ENCODE measurements around the gene PWWP2A. TPM values are rescaled to one million over a fixed set of nuclear protein-coding genes. Genes with fewer than 3 reads are reported as not detected.

The PWWP2A gene
- polyA plus RNA-seq, 1 of the 3 experiments (the other 2 are of a cell fraction): 5.7 TPM

DNA sequence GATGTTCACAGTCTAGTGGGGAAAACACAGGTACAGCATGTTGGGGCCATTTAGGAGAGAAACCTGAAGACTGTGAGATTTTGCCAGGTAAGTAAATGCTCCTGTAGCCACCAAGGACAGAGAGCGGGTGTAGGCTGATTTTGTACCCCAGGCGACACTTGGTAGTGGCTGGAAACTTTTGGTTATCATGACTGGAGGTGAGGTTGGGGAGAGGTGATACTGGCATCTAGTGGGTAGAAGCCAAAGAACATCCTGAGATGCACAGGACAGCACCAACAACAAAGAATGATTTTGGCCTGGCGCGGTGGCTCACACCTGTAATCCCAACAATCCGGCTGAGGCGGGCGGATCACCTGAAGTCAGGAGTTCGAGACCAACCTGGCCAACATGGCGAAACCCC lies 38.8 kb upstream of the PWWP2A start:
- H3K4me2 ChIP-seq: no peak overlapping the region
- H4K20me1 ChIP-seq (ENCODE audit: insufficient read depth): no peaks in the 10 kb centered on the region
- H3K27me3 ChIP-seq (ENCODE audit: insufficient read depth): no peaks in the 10 kb centered on the region
- no peak overlapping the region for H3K9ac ChIP-seq
- ChIA-PET POLR2A (no interaction called here), CTCF (no interaction called here)
- WGBS (ENCODE audit: low lambda C conversion rate): 97% methylated on average over 9 of the region's 9 CpGs
- H3K9me3 ChIP-seq: no peaks in the 10 kb centered on the region
- no peaks in the 10 kb centered on the region for H3K36me3 ChIP-seq (replicated peaks in 1 of 2; ENCODE audit: control insufficient read depth in 1 of 2, insufficient read depth in 2 of 2, low read length in 1 of 2)
- no peak overlapping the region for H3K27ac ChIP-seq (ENCODE audit: low read depth in 2 of 2, low read length in 1 of 2)
- H3K79me2 ChIP-seq (ENCODE audit: insufficient read depth): no peaks in the 10 kb centered on the region
- no peak for DNase-seq
- H3K4me3 ChIP-seq (ENCODE audit: low read depth in 2 of 2, low read length in 1 of 2): no peak overlapping the region
- H3K9me2 ChIP-seq: no peaks in the 10 kb centered on the region
- no peaks in the 10 kb centered on the region for H3K4me1 ChIP-seq (ENCODE audit: control insufficient read depth in 1 of 2, insufficient read depth in 2 of 2, low read depth in 1 of 2, low read length in 1 of 2)
- H3F3A ChIP-seq (replicated peaks; ENCODE audit: insufficient read depth): no peaks in the 10 kb centered on the region
- no peak overlapping the region for H2AFZ ChIP-seq (ENCODE audit: low read depth)
- no peak for TF ChIP-seq FOXM1 (IDR thresholded peaks at IDR 0.05; ENCODE audit: low read depth)
- peak; percentile 20 for TF ChIP-seq RAD21 (IDR thresholded peaks at IDR 0.05; ENCODE audit: low read length)

DNA sequence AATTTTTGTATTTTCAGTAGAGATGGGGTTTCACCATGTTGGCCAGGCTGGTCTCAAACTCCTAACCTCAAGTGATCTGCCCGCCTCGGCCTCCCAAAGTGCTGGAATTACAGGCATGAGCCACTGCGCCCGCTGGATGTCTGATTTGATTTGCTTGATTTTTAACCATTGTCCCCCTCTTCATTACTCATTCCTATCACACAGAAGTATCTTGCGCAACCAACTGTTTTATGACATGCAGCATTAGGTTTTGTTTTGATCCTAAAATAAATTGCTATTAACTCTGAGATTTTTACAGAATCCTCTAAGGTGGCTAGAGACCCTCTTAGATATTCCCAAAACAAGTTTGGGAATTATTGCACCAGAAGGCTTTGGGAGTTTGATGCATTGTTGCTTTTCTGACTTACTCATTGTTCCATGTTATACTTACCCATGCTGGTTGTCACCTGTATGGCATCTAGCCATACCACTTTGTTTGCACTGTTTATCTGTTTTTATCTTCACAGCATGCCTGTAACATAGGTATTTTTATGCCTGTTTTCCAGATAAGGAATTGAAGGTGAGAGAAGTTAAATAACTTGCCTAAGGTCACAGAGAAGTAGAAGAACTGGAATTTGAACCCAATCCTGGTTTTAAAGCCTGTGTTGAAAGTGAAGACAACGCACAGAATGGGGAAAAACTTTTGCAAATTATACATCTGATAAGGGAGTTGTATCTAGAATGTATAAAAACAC lies 35.9 kb upstream of the PWWP2A start:
- H3K4me3 ChIP-seq (ENCODE audit: low read depth in 2 of 2, low read length in 1 of 2): no peak overlapping the region
- 85% methylated on average over 6 of the region's 6 CpGs for WGBS (ENCODE audit: low lambda C conversion rate)
- no peak overlapping the region for H3K9ac ChIP-seq
- H3K9me3 ChIP-seq: no peaks in the 10 kb centered on the region
- no peak overlapping the region for H3K27ac ChIP-seq (ENCODE audit: low read depth in 2 of 2, low read length in 1 of 2)
- H3K4me2 ChIP-seq: no peak overlapping the region
- H3K27me3 ChIP-seq (ENCODE audit: insufficient read depth): no peaks in the 10 kb centered on the region
- no peaks in the 10 kb centered on the region for H3K4me1 ChIP-seq (ENCODE audit: control insufficient read depth in 1 of 2, insufficient read depth in 2 of 2, low read depth in 1 of 2, low read length in 1 of 2)
- TF ChIP-seq RCOR1 (IDR thresholded peaks at IDR 0.05; ENCODE audit: low read length) (no peak), SIN3A (IDR thresholded peaks at IDR 0.05; ENCODE audit: borderline replicate concordance, low read depth, low read length) (no peak), USF2 (IDR thresholded peaks at IDR 0.05; ENCODE audit: borderline replicate concordance, low read depth, low read length) (no peak), CHD2 (IDR thresholded peaks at IDR 0.05; ENCODE audit: low read length, partially characterized antibody) (no peak), MXI1 (IDR thresholded peaks at IDR 0.05; ENCODE audit: low read depth, low read length) (no peak), MEF2A (IDR thresholded peaks at IDR 0.05; ENCODE audit: borderline replicate concordance, low read depth) (no peak), PBX3 (IDR thresholded peaks at IDR 0.05) (no peak), RAD21 (IDR thresholded peaks at IDR 0.05; ENCODE audit: low read length) (no peak), JUND (IDR thresholded peaks at IDR 0.05) (no peak), FOXM1 (IDR thresholded peaks at IDR 0.05; ENCODE audit: low read depth) (no peak), NFIC (IDR thresholded peaks at IDR 0.05; ENCODE audit: borderline replicate concordance) (no peak), IRF3 (IDR thresholded peaks at IDR 0.05; ENCODE audit: low read depth, low read length) (no peak), FOSL2 (IDR thresholded peaks at IDR 0.05; ENCODE audit: borderline replicate concordance, low read depth) (no peak), FOXJ3 (CRISPR knock-in tag; IDR thresholded peaks at IDR 0.05) (no peak), TEAD4 (IDR thresholded peaks at IDR 0.05; ENCODE audit: borderline replicate concordance, insufficient read depth) (no peak), GATA2 (CRISPR knock-in tag; IDR thresholded peaks at IDR 0.05) (no peak), ELF1 (IDR thresholded peaks at IDR 0.05) (no peak), EP300 (IDR thresholded peaks at IDR 0.05; ENCODE audit: borderline replicate concordance in 1 of 2, low read depth in 1 of 2, low read length in 1 of 2) (no peak), GABPA (IDR thresholded peaks at IDR 0.05; ENCODE audit: low read depth) (no peak)
- TF ChIP-seq, protein P1, sequence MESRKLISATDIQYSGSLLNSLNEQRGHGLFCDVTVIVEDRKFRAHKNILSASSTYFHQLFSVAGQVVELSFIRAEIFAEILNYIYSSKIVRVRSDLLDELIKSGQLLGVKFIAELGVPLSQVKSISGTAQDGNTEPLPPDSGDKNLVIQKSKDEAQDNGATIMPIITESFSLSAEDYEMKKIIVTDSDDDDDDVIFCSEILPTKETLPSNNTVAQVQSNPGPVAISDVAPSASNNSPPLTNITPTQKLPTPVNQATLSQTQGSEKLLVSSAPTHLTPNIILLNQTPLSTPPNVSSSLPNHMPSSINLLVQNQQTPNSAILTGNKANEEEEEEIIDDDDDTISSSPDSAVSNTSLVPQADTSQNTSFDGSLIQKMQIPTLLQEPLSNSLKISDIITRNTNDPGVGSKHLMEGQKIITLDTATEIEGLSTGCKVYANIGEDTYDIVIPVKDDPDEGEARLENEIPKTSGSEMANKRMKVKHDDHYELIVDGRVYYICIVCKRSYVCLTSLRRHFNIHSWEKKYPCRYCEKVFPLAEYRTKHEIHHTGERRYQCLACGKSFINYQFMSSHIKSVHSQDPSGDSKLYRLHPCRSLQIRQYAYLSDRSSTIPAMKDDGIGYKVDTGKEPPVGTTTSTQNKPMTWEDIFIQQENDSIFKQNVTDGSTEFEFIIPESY (IDR thresholded peaks at IDR 0.05; ENCODE audit: borderline replicate concordance, low read depth): no peak
- no peaks in the 10 kb centered on the region for H3K9me2 ChIP-seq
- ChIA-PET CTCF (no interaction called here), POLR2A (no interaction called here)
- no peaks in the 10 kb centered on the region for H3K36me3 ChIP-seq (replicated peaks in 1 of 2; ENCODE audit: control insufficient read depth in 1 of 2, insufficient read depth in 2 of 2, low read length in 1 of 2)
- no peaks in the 10 kb centered on the region for H3F3A ChIP-seq (replicated peaks; ENCODE audit: insufficient read depth)
- H3K79me2 ChIP-seq (ENCODE audit: insufficient read depth): no peaks in the 10 kb centered on the region
- no peak overlapping the region for H2AFZ ChIP-seq (ENCODE audit: low read depth)
- no peaks in the 10 kb centered on the region for H4K20me1 ChIP-seq (ENCODE audit: insufficient read depth)
- DNase-seq: no peak
